ENCODE results near the gene JUND.

Gene JUND

GRCh38 chr19:18233224-18233825 lies 48.1 kb downstream of the JUND start:
- DNase-seq: peak; percentile 18

- peak; percentile 47 for DNase-seq
These were observed 48.7 kb downstream of the JUND start for GRCh38 chr19:18232540-18233223.

GRCh38 chr19:18231775-18232174 lies 49.6 kb downstream of the JUND start:
- no peak for DNase-seq

- no peak for DNase-seq
These were observed 50.3 kb downstream of the JUND start for GRCh38 chr19:18230941-18231734.

GRCh38 chr19:18229915-18230314 lies 51.5 kb downstream of the JUND start:
- DNase-seq: no peak

Measured in NCI-H1092 (cell line).